Dermis blood vessel endothelial cell (primary cell): ENCODE data around the gene FXYD4. TPM values are rescaled to one million over a fixed set of nuclear protein-coding genes. Genes with fewer than 3 reads are reported as not detected.
A peak's percentile ranks its signal among the peaks of the same experiment; 100 is the strongest.
"Not testable (repeated sequence)": the region's sequence is repeated elsewhere in the genome, so short reads cannot be mapped to it uniquely, and the experiment has no call there.

Source experiments
- DNase-seq: peaks from one replicate; pipeline ENCODE4 v3.0.0; 2010
- total RNA-seq: library from RNA; depleted of rRNA; stranded (reverse); fragments of >200 nt; gene quantifications from 2 replicates; pipeline ENCODE4 v1.2.3, GENCODE V29; 2014

FXYD4 gene
- total RNA-seq: not detected in 2 replicates

GRCh38 chr10:43371418-43371817, at the start of gene FXYD4:
TSS of gene FXYD4 (plus strand) at chr10:43371636. CDS start at chr10:43373747, 2,111 bp downstream.
- DNase-seq: no peak

GRCh38 chr10:43322331-43322730, 49.1 kb upstream of the FXYD4 start:
- no peak for DNase-seq

- peak; percentile 80 for DNase-seq
These were observed 48.7 kb upstream of the FXYD4 start for GRCh38 chr10:43322769-43323168.

- no peak for DNase-seq
These were observed 48.2 kb upstream of the FXYD4 start for GRCh38 chr10:43323245-43323644.

- no peak for DNase-seq
These were observed 46.6 kb upstream of the FXYD4 start for GRCh38 chr10:43324876-43325275.

- DNase-seq: no peak
These were observed 44.3 kb upstream of the FXYD4 start for GRCh38 chr10:43327171-43327570.

GRCh38 chr10:43327986-43328385, 43.5 kb upstream of the FXYD4 start:
- DNase-seq: no peak

GRCh38 chr10:43328810-43329209, 42.6 kb upstream of the FXYD4 start:
- DNase-seq: not testable (repeated sequence)

GRCh38 chr10:43329246-43329885, 42.1 kb upstream of the FXYD4 start:
- DNase-seq: not testable (repeated sequence)

GRCh38 chr10:43330049-43330823, 41.2 kb upstream of the FXYD4 start:
- not testable (repeated sequence) for DNase-seq

- not testable (repeated sequence) for DNase-seq
These were observed 40.7 kb upstream of the FXYD4 start for GRCh38 chr10:43330824-43331127.

- DNase-seq: no peak
These were observed 37.8 kb upstream of the FXYD4 start for GRCh38 chr10:43333653-43334052.

GRCh38 chr10:43336061-43336460, 35.4 kb upstream of the FXYD4 start:
- no peak for DNase-seq

- no peak for DNase-seq
These were observed 34.7 kb upstream of the FXYD4 start for GRCh38 chr10:43336641-43337318.

GRCh38 chr10:43337536-43337935, 33.9 kb upstream of the FXYD4 start:
- not testable (repeated sequence) for DNase-seq

- DNase-seq: no peak
These were observed 33.3 kb upstream of the FXYD4 start for GRCh38 chr10:43338117-43338516.

GRCh38 chr10:43339136-43339535, 32.3 kb upstream of the FXYD4 start:
- no peak for DNase-seq

- DNase-seq: no peak
These were observed 31.3 kb upstream of the FXYD4 start for GRCh38 chr10:43340101-43340500.

- peak; percentile 82 for DNase-seq
These were observed 30.8 kb upstream of the FXYD4 start for GRCh38 chr10:43340619-43341018.

- no peak for DNase-seq
These were observed 30.0 kb upstream of the FXYD4 start for GRCh38 chr10:43341450-43341849.

- no peak for DNase-seq
These were observed 28.9 kb upstream of the FXYD4 start for GRCh38 chr10:43342279-43343125.

- DNase-seq: no peak
These were observed 28.3 kb upstream of the FXYD4 start for GRCh38 chr10:43343126-43343525.

- DNase-seq: no peak
These were observed 27.4 kb upstream of the FXYD4 start for GRCh38 chr10:43344051-43344450.
